Measurements from ENCODE around the gene ZNF594. TPM values are rescaled to one million over a fixed set of nuclear protein-coding genes. Genes with fewer than 3 reads are reported as not detected.
A peak's percentile ranks its signal among the peaks of the same experiment; 100 is the strongest.
"Not testable (repeated sequence)": the region's sequence is repeated elsewhere in the genome, so short reads cannot be mapped to it uniquely, and the experiment has no call there.

The ZNF594 gene
- total RNA-seq = 23.8 and 26.1 TPM in 2 replicates
- long read RNA-seq, full-length matches to known transcripts = 19 of 19 reads
- long read RNA-seq, partial matches to known transcripts = 0 of 19 reads
- long read RNA-seq, other reads (novel, unspliced or antisense) = 0 of 19 reads

DNA sequence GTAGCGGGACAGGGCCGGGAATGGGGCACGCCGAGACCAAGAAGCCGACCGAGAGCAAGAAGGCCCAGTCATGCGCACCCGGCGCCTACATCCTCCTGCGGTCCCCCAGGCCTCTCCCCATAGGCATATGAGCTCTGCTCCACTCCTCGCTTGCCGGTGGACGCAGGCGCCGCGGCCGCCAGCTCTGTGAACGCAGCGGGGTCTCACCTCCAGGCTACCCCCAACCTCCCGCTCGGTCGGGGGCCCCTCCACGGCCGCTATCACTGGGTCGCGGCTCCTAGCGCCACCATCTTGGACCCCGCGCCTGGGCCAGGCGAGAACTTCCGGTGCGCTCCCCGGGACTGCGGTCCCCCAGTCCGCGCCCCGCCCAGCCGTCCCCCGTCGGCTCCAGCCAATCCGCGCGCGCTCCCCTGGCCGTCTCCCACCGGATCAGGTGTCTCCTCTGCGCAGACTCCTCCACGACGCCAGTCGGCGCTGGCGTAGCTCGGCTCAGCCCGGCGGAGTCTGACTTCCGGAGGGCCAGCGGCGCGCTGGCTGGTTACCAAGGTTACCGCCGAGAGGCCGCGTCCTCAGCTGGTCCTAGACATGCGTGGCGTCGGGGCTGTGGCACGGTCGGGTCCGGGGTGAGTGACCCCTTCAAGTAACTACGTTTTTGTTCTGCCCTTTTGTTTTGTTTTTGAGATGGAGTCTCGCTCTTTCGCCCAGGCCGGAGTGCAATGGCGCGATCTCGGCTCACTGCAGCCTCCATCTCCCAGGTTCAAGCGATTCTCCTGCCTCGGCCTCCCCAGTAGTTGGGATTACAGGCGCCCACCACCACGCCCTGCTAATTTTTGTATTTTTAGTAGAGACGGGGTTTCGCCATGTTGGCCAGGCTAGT is at the start of gene ZNF594:
ZNF594 (minus strand) TSS at position 328 of the 877 bp plus-strand sequence. CDS start 7,612 bp downstream, outside the sequence.
- peaks cover 38% of the 10 kb centered on the region for H3K36me3 Mint-ChIP-seq (ENCODE audit: insufficient read depth)
- TF ChIP-seq, protein P1, sequence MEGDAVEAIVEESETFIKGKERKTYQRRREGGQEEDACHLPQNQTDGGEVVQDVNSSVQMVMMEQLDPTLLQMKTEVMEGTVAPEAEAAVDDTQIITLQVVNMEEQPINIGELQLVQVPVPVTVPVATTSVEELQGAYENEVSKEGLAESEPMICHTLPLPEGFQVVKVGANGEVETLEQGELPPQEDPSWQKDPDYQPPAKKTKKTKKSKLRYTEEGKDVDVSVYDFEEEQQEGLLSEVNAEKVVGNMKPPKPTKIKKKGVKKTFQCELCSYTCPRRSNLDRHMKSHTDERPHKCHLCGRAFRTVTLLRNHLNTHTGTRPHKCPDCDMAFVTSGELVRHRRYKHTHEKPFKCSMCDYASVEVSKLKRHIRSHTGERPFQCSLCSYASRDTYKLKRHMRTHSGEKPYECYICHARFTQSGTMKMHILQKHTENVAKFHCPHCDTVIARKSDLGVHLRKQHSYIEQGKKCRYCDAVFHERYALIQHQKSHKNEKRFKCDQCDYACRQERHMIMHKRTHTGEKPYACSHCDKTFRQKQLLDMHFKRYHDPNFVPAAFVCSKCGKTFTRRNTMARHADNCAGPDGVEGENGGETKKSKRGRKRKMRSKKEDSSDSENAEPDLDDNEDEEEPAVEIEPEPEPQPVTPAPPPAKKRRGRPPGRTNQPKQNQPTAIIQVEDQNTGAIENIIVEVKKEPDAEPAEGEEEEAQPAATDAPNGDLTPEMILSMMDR (IDR thresholded peaks at IDR 0.05; ENCODE audit: unreplicated experiment) = peak; percentile 77
- H3K27ac Mint-ChIP-seq = peak within 1 kb of the TSS; percentile 85
- no peaks in the 10 kb centered on the region for H3K27me3 Mint-ChIP-seq
- H3K4me1 Mint-ChIP-seq (ENCODE audit: low read depth) = no peaks in the 10 kb centered on the region
- H3K4me3 Mint-ChIP-seq (ENCODE audit: low read depth) = peak within 1 kb of the TSS; percentile 85
- H3K9me3 Mint-ChIP-seq (ENCODE audit: low read depth) = peaks cover 34% of the 10 kb centered on the region
- DNase-seq (ENCODE audit: low spot score, unreplicated experiment) = peak; percentile 92

DNA sequence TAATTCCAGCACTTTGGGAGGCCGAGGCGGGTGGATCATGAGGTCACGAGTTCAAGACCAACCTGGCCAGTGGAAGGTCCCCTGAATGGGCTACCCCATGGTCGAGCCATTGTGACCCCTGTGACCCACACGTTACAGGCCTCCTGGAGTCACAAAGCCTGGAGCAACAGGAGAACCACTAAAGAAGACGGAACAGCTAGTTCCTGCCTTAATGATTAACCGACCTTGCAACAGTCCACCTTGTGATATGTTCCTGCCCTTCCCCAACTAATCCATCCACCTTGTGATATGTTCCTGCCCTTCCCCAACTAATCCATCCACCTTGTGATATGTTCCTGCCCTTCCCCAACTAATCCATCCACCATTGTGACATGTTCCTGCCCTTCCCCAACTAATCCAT is 48.1 kb upstream of the ZNF594 start:
- peaks cover 15% of the 10 kb centered on the region for H3K4me1 Mint-ChIP-seq (ENCODE audit: low read depth)
- H3K4me3 Mint-ChIP-seq (ENCODE audit: low read depth) = not testable (repeated sequence)

DNA sequence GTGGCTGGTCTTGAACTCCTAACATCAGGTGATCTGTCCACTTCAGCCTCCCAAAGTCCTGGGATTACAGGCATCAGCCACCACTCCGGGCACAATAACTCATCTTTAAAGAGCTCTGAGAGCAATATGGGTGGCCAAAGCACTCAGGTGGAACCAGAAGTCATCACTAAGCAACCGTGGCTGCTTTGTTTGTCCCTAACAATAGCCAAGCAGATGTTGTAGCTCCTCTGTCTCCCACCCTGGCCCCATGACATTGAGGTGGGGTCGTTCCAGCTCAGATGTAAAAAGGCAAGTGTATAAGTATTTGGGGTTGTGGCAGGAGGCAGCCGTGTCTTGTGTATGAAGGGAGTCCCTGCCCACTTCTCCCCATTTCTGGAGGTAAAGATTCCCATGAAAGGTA is 46.7 kb upstream of the ZNF594 start:
- H3K27me3 Mint-ChIP-seq = no peaks in the 10 kb centered on the region
- H3K9me3 Mint-ChIP-seq (ENCODE audit: low read depth) = no peaks in the 10 kb centered on the region
- peaks cover 4% of the 10 kb centered on the region for H3K36me3 Mint-ChIP-seq (ENCODE audit: insufficient read depth)
- no peak for DNase-seq (ENCODE audit: low spot score, unreplicated experiment)
- peaks cover 13% of the 10 kb centered on the region for H3K4me1 Mint-ChIP-seq (ENCODE audit: low read depth)
- no peak overlapping the region for H3K27ac Mint-ChIP-seq
- TF ChIP-seq, protein P1 (IDR thresholded peaks at IDR 0.05; ENCODE audit: unreplicated experiment) = no peak
- H3K4me3 Mint-ChIP-seq (ENCODE audit: low read depth) = no peak overlapping the region

More for the DNA sequence above, 48.1 kb upstream of the ZNF594 start:
- H3K27me3 Mint-ChIP-seq; H3K36me3 Mint-ChIP-seq (ENCODE audit: insufficient read depth); H3K9me3 Mint-ChIP-seq (ENCODE audit: low read depth); H3K27ac Mint-ChIP-seq; DNase-seq (ENCODE audit: low spot score, unreplicated experiment): not testable (repeated sequence)

DNA sequence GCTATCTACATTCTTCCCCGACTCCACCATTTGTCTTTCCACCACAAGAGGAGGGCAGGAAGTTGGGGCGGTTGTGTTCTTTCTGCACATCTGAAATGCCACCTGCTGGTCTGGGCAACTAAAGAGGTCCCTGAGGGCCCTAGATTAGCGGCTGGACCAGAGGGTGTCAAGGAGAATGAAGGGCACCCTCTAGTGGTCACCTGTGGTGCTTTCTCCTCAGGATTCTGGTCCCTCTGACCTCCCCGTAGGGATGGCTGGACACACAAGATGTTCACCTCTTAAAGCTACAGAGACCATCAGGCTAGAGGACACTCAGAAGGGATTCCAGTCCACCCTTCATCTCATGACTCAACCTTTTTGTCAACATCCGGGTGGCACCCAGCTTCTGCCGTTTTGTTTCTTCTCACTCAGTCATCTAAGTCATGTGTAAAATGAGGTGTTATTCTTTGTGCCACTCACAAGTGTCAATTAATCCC is 45.9 kb upstream of the ZNF594 start:
- Mint-ChIP-seq H3K36me3 (ENCODE audit: insufficient read depth) (peaks cover 9% of the 10 kb centered on the region), H3K27ac (no peak overlapping the region), H3K4me1 (ENCODE audit: low read depth) (peaks cover 8% of the 10 kb centered on the region), H3K9me3 (ENCODE audit: low read depth) (no peaks in the 10 kb centered on the region), H3K27me3 (no peaks in the 10 kb centered on the region), H3K4me3 (ENCODE audit: low read depth) (no peak overlapping the region)
- DNase-seq (ENCODE audit: low spot score, unreplicated experiment) = peak; percentile 18
- TF ChIP-seq, protein P1 (IDR thresholded peaks at IDR 0.05; ENCODE audit: unreplicated experiment) = peak; percentile 64

DNA sequence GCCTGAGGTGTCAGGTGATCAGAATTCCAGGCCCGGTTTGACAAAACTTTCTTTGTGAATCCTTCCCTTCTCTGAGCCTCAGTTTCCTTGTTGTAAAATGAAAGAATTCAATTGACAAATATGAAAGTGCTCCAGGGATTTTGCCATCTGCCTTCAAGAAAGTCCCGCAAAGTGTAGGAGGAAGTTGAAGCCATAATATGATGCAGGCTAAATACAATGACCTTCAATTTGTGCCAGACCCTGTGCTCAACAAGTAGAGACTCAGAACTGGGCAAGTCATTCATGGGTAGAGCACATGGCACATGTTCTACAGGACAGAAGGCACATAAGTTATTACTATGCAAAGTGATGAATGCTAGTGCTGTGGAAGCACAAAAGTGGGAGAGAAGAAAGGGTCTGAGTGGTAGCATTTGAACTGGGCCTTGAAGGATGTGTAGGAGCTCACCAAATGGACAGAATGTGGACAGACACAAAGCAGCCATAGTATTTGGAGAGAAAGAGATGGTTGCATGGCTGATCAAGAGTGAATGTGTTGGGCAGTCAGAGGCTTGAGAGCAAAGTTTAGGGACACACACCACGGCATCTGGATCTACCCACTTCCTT is 45.4 kb upstream of the ZNF594 start:
- Mint-ChIP-seq H3K4me1 (ENCODE audit: low read depth) (peaks cover 8% of the 10 kb centered on the region), H3K4me3 (ENCODE audit: low read depth) (no peak overlapping the region), H3K36me3 (ENCODE audit: insufficient read depth) (peaks cover 9% of the 10 kb centered on the region), H3K9me3 (ENCODE audit: low read depth) (no peaks in the 10 kb centered on the region), H3K27ac (no peak overlapping the region), H3K27me3 (no peaks in the 10 kb centered on the region)
- TF ChIP-seq, protein P1 (IDR thresholded peaks at IDR 0.05; ENCODE audit: unreplicated experiment) = no peak
- DNase-seq (ENCODE audit: low spot score, unreplicated experiment) = no peak
